Uterus (tissue), 2 donors: ENCODE results near the gene FHIT.

Experiments
- CTCF ChIP-seq, 4 experiments: fragments of 200-600 bp in 2 of 4; fragments of 450-650 bp in 2 of 4; sonication (generic) in 2 of 4; IDR thresholded peaks; one replicate each; pipeline ENCODE4 v1.5.1; 2016 to 2019; ENCODE audit warnings: antibody characterized with exemption in 4 of 4, mild to moderate bottlenecking in 2 of 4, moderate library complexity in 1 of 4
- POLR2A ChIP-seq, 2 donors: fragments of 450-650 bp; IDR thresholded peaks; one replicate each; pipeline ENCODE4 v1.6.1; 2016; ENCODE audit warnings: antibody characterized with exemption in 2 of 2, mild to moderate bottlenecking in 1 of 2, moderate library complexity in 1 of 2

- TF ChIP-seq CTCF (IDR thresholded peaks at IDR 0.05) (no peak), POLR2A (IDR thresholded peaks at IDR 0.05) (no peak)
These were observed 640.7 kb downstream of the FHIT start for GRCh38 chr3:60610441-60611112.
